DMS53 (cell line): ENCODE data around the gene ABCA4.
A peak's percentile ranks its signal among the peaks of the same experiment; 100 is the strongest.

ENCODE experiments used
- DNase-seq: peaks from one replicate; lab custom pipeline; 2025; lab: John Stamatoyannopoulos, UW

The ABCA4 gene

DNA sequence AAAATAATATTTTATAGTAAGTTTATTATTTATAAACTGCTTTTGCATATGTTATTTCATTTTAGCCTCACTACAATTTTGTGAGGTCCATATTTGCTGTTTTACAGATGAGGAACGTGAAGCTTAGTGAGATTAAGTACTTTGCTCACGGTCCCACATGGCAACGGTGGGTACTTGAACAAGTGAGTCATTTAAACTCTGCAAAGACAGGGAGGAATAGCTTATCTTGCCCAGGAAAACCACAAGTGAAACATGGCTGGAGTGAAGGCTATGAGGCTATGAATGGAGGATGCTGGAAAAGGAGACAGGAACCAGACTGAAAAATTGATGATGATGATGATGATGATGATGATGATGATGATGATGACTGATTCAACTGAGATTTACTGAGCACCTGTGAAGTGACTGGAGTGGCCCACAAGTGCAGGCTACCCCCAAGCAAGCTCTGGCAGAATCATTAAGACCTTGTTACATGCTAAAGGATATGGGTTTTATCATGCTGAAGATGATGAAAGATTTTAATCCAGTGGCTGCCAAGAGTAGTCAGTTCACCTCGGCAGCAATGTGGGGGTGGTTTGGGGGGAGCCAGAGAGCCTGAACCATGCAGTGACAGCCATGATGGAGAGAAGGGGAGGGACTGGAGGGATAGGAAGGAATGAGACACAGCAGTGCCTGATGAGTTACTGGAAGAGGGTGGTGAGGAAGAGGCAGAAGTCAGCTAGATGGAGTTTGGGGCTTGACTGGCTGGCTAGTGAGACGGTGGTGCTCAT is 1.4 kb upstream of the ABCA4 start:
- DNase-seq = peak; percentile 61

DNA sequence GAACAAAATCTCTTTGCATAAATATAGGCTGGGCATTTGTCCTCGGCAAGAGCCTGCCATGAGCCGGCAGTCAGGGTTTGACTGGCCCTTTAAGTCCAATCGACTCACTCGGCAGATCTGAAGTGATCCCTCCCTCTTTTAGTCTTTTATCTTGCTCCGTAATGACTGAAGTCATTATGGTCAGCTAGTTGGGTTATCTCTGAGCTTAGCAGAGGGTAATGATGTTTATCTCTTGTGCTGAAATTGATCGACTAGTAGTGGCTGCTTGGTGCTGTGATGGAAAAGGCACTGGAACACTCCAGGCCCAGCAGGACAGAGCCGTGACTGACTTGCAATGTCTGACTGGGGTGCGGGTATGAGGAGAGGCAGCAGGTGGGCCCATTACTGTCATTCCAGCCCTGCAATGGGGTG is 468 bp upstream of the ABCA4 start:
- no peak for DNase-seq

DNA sequence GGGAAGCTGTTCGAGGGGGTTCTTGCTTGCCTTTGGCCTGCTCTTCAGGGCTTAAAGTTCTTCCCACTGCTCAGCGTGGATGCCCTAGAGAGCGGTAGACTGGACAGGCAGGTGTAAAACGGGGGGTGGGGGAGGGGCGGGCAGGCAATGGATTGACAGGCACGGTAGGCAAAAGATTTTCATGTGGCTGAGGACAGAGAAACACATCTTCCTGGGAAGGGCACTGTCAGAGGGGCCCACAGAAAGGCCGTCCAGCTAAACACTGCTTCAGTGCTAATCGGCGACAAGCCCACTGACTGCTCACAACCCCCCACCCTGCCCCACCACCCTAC is 412 bp downstream of the ABCA4 start:
- no peak for DNase-seq

DNA sequence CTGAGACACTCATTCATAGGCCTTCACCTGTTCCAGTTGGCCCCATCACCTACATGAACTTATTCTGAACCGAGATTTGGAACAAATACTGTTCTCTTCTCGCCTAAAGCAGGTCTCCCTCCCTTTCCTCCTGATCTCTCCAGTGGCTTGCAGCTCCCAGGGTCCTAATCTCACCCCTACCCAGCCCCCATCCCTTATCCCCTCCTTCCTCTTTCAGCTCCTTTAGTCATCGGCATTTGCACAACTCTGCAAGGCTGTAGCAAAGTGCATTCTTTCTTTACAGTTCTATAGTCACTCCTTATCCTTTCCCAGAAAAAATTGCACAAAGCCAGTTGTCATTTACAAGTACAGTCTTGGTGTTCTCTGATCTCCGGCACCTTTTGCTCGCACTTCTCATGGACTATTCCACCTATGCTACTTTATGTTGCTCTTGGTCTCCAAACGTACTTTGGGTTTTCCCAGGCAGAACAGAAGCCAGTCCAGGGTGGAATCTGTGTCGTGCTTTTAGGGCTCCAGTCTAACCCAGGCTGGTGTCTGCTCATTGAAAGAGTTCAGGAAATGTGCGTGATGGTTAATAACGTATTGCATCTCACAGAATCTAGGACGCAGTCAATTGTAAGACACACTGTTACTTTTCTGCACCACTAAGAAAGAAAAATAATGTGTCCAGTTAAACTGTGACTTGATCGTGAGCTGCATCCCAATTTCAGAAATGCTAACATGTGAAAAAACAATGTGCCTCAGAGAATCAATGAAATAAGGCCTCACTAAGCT is 965 bp downstream of the ABCA4 start:
- no peak for DNase-seq

DNA sequence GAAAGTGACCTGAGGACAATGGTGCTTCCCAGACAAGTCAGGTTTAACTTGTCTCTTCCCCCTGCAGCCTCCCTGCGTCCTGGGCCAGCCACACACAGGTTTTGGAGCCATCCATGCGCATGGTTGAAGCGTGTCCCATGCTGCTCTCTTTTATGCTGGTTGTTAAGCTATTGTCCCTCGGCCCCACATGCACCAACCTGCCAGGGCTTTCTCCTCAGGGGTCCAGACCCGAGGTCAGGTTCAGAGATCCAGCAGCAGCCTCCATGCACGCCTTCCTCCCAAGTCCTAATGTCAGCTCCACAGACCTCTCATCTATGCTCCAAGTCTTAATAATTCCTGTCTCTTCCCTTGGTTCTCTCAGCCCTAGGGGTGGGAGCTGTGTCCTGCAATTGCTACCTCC is 1.6 kb downstream of the ABCA4 start:
- DNase-seq = no peak

DNA sequence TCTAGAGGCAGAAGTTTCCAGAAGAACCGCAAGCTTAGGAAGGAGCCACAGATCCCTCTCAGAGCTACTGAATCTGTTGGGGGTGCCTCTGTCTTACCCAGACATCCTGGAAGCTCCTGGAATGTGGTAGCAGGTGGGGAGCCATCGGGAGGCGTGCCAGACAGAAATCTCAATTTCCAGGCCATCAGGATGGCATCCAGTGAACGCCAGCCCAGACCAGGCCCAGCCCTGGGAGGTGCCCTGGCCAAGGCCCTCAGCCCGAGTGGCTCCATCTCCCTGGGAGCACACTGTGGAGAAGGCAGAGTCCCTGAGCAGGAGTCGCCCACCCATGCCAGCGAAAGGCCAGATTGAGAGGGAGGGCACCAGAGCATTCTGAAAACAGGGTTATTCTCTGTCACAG is 2.5 kb downstream of the ABCA4 start:
- no peak for DNase-seq

DNA sequence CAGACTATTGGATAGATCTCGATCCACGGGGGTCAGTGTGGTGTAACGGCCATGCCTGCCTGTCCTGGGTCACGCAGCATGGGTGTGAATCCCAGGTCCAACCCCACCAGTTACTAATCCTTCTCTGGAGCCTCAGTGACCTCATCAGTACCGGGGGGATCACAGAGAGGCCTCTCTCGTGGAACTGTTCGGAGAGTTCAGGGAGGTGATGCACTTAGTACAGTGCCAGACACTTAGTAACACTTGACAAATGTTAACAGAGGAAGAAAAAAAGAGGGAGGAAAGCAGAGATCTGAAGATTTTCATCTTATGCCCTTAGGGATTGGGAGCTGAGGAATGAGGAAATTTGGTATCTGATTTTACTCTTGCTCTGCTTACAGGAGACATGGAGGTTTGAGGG is 2.9 kb downstream of the ABCA4 start:
- DNase-seq = no peak

DNA sequence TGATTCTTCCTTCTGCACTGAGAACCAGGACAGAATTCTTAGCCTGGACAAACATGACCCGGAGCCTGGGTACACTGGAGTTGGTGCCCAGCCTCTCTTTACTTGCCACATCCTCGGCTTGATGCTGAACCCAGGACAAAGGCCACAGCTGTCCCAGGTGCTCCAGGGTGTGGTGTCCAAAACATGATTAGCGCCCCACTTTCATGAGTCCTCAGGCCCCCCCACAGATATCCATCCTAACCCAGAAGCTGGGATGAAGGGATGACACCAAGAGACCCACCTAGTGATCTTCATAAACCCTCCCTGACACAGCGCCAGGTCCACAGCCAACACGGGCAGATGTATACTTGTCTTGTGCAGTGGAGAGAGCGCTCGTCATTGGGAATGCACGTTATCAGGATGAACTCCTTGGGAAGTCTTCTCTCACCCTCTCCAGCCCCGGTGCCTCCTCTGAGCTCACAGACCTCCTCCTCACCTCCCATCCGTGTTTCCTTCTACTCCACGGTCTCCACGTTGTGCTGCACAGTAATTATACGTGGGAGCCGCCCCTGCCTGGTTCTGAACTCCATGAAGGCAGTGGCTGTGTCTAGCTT is 3.6 kb downstream of the ABCA4 start:
- no peak for DNase-seq

DNA sequence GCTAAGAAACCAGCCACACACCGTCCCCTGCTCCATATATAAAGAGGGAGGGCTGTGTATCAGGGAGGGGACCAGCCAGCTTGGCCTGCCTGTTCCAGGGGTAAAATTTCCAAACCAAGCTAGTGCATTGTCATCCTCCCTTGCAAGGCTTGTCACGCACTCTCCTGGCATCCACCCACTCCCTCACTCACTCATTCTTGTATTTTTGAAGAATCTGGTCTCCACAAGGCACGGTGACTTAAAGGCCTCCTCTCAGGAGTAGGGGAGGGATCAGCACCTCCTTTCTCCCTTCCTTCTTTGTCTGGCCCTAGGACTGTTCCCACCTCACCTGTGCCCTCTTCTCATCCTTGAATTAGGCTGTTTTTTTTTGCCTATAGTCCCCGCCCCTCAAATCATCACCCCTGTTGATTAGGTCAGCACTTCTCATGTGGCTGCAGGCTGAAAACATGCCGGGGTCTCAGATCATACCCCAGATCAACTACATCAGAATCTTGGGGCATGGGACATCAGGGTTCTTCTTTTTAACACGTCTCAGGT is 5.0 kb downstream of the ABCA4 start:
- no peak for DNase-seq

DNA sequence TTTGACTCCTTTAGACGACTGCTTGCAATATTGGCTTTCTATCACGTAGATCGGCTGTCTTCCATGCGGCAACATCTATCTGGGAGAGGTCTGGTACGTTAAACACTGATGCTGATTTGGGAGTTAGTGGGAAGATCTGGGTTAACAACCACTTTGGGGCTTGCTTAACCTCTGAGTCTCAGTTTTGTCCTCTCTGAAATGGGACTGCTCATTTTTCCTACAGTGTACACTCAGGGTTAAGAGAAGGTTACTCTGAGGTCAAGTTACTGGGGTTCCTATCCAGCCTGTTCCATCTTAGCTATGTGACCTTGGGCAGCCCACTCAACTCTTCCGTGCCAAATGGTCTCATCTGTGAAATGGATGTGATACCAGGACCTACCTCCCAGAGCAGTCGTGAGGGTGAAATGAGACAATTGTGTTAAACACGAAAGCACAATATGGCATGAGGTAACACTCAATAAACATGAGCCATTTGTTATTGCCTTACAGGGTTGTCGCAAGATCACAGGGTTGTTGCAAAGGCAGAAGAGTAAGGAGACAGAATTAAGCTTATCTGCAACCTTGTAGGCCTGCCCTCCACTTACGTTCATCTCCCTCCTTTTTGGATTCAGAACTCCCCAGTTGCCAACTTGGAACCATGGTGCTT is 5.6 kb downstream of the ABCA4 start:
- no peak for DNase-seq

DNA sequence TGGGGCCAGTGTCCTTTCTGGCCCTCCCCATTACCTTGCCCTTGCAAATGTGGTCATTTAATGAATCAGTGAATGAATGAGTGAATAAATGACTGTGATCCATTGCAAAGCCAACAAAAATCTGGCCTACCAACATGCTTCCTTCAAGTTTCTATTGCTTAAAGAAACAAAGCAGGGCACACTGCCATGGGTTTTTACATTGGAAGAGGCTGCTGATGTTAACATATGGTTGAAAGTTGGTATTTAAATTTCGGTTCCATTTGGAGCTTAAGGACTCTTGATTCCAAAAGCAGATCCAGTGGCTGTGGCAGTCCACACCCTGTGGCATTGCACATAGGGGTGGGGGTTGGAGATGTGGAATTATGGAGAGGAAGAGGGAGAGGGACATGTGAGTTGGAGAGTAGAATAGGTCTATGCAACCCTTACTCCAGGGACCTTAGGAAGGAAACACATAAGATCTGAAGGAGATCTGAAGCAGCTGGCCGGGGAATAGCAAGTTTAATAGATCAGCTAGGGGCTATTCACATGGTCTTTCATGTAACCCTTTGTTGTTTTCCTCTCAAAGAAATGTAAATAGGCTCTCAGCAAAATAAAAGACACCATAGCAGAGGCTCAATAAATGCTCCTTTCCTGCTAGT is 7.2 kb downstream of the ABCA4 start:
- no peak for DNase-seq

DNA sequence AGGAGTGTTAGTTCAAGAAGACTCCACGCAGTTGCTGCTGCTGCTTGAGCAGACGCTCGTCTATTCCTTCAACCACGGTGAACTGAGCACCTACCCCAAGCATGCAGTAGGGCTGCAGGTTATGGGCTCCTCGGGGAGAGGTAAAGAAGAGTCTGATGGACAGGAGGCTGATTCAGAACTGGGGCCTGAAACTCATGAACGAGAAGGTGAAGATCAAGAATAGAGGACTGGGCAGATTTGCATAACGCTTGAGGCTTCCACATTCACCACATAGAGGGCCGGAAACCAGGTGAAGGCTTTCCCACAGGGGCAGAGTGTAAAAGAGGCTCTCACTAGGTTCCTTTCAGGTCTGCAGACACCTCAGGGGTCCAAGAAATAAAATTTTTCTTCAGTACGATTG is 9.1 kb downstream of the ABCA4 start:
- no peak for DNase-seq

DNA sequence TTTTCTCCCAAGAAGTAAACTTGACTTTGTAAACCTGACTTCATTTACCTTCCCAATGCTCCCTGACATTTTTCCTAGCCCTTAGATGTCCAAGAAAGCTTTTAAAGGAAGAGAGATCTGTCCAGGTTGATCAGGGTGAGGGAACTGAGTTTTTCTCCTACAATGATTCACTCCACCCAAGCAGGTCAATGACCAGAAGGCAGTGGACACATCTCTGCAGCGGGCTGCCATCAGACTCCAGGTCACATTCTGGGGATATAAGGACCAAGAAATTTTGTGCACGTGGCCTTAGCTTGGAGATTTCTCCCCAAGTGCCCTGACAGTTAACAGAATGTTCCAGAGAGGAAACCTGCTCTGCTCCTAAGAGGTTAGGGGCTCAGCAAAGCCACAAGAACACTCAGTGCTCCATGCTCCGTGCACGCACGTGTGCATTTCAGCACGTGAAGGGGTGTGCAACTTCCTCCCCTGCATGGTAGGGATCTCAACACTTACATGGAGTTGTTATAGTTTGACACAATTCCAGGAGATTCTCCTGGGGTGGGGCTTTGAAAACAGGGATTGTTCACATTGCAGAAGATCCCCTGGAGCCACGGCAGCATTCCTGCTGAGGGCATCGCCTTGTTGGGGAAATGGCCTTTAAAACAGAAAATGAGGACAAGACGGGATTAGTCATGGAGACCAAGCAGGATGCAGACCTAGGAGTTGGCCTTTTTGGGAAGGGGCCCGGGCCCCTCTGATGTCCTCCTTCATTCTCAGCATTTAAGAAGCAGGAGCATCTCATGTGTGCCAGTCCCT is 9.8 kb downstream of the ABCA4 start:
- DNase-seq = no peak

DNA sequence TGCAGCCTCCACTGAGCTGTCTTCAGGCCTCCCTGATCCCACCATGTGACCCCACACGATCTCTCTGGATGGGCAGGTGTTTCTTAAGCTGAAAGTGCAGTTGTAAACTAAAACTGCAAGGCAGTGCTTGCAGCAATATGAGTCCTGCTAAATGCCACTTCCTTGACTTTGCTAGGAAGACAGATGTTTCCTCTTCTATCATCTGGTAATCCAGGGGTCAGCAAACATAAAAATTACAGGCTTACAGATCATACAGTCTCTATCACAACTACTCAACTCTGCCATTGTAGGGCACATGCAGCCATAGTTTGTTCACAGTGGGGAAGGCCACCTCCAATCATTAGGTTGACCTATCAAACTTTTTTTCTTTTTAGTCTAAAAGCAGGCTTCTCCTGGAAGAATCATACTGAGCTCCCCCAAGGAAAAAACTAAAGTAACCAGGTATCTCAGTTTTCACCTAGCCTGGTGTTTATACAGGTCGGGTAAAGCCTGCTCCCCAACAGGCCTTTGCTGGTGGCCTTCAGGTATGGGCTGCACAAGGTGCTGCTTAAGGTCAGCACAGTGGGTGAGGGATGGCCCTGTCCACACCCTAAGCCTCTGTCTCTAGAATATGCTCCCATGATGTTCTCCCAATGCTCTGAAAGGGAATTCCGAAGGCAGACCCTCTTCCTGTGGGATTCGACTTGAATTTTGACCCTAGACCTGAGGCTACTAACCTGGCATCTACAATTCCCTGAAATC is 10.8 kb downstream of the ABCA4 start:
- no peak for DNase-seq

DNA sequence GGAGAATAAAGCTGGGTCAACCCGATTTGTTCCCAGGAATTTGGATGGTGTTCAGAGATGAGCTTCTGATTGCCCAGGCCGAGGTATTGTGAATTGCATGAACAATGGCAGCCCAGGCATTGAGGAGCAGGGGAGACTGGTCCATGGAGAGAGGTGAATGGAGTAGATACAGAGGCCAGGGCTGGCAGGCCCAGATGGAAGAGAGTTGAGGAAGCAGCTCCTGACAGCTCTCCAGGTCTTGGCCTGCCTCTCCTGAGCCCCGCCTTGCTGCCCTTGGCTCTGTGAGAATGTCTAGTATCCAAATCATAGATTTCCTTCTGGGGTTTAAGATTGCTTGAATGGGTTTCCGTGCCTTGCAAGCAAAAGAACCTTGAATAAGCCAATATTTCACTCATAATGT is 11.5 kb downstream of the ABCA4 start:
- no peak for DNase-seq

DNA sequence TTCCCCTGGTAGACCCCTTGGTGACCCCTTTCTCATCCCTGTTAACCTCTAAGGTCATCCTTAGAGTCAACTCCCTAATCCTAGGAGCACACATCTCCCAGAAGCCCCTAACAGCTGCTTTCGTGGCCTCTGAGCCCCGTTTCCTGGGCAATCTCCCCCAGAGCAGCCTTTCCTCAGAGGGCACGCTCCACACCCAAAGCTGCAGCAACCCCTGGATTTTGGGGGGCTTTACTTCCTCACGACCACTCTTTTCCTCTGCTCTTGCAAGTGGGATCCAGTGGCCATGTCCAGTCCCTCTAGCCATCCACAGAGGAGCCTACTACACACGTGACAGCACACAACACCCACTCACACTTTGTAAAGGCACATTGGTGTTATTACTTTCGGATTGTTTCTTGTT is 13.8 kb downstream of the ABCA4 start:
- DNase-seq = no peak

DNA sequence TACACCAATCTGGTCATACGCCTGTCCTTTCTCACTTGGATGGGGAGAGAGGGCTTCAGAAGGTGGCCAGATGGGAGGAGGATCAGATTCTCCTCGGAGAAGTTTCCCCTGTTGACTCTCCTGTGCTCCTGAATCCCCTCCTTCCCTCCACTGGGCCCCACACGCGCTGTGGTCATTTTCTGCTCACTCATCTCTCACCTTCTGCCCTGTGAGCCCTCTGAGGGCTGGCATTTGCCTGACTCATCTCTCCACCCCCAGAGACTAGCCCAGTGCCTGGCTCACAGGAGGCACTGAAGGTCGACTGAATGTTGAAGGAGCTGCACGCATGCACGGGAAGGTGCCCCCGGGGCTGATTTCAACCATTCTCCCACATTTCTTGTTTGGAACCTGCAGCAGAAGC is 14.2 kb downstream of the ABCA4 start:
- no peak for DNase-seq

DNA sequence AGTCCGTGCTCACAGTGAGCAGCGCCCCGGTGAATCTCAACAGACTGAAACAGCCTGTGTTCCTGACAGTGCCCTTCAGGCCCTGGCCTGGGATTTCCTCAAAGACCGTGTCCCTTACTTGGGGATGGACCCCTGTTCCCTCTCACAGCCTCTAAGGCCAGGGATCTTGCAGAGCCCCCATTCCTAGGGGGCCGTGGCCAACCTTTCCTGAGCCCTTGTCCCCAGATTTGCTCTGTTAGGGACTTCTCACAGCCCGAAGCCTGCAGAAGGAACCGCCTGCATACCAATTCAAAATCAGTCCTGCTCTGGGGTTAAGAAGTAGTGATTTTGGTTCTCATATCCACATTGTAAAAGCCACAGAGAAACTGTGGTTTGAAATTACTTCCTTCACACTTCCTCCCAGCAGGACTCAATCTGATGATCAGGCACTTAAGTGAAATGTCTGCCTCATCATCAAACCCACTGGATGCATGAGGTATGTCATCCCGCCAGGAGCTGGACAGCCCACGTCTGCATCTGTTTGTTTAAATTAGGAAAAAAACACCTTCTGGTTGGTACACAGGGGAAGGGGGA is 14.9 kb downstream of the ABCA4 start:
- peak; percentile 32 for DNase-seq

DNA sequence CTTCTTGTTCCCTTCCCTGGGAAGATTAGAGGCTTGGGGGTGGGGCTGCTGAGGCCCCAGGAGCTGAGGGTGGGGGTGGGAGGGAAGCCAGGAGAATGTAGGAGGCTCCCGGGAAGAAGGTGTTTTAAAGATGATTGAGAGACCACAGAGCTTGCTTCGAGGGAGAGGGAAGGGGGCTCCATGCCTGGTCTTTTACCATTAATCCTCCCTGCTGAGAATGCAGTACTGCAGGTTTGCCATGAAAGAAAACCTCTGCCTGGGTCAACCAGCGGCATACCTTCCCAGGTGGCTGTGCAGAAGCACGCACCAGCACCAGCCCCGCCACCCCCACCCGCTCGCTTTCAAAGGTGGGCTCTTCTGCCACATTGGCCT is 15.4 kb downstream of the ABCA4 start:
- DNase-seq = no peak
